Right forelimb (tissue), 1 donor: ENCODE data around the gene CDCP2.

ENCODE experiments used
- DNase-seq: peaks from one replicate; pipeline ENCODE4 v3.0.0-alpha.2; 2018

Gene CDCP2

DNA sequence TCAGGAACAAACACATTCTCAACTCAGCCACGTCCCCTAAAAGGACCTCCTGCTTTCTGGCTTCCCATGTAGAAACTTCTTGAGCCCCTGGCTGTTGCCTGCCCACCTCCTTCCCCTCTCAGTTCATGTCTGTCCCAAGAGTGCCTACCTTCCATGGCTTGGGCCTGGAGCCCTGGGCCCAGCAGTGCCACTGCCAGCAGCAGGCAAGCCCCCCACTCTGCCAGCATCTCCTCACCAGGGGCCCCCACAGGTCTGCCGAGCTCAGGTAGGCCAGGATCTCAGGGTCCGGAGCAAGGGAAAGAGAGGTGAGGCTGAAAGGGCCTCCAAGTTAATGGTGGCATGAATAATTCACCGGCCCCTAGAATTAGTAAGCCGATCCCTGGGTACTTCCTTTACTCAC, at the start of gene CDCP2:
CDCP2 (minus strand) TSS at position 305 of the 400 bp plus-strand sequence; CDS start at position 227, 78 bp downstream.
- DNase-seq: no peak

DNA sequence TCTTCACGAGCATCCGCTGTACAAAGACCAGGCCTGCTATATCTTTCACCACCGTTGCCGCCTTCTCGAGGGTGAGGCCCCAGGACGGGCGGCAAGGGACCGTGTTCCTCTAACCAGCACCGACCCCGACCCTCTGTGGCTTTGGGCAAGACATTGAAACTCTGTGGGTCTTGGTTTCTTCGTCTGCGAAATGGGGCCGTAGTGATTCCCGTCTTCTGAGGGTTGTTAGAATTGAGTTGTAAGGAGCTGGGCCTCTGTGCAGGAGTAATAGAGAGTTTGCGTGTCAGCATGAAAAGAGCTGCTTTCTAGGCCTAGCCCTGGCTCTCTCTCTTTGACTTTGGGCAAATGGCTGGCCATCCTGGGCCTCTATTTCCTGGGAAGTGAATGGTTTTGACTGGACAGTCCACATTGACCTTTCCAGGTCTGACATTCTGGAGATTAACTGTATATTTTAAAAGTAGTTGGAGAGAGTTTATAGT, 47.8 kb upstream of the CDCP2 start:
- DNase-seq: no peak

DNA sequence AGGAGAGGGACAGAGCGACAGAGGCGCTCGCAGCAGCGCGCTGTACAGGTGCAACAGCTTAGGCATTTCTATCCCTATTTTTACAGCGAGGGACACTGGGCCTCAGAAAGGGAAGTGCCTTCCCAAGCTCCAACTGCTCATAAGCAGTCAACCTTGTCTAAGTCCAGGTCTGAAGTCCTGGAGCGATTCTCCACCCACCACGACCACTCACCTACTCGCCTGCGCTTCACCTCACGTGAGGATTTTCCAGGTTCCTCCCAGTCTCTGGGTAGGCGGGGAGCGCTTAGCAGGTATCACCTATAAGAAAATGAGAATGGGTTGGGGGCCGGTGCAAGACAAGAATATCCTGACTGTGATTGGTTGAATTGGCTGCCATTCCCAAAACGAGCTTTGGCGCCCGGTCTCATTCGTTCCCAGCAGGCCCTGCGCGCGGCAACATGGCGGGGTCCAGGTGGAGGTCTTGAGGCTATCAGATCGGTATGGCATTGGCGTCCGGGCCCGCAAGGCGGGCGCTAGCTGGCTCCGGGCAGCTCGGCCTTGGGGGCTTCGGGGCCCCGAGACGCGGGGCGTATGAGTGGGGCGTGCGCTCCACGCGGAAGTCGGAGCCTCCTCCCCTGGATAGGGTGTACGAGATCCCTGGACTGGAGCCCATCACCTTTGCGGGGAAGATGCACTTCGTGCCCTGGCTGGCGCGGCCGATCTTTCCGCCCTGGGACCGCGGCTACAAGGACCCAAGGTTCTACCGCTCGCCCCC, 47.1 kb upstream of the CDCP2 start, which contains the start of the genes CYB5RL and MRPL37:
CYB5RL (minus strand) TSS at position 266 of the 754 bp plus-strand sequence. CDS start 4,414 bp downstream, outside the sequence.
MRPL37 (plus strand) TSS at position 403 of the 754 bp plus-strand sequence; CDS start at position 480, 77 bp downstream.
- DNase-seq: peak; percentile 94

DNA sequence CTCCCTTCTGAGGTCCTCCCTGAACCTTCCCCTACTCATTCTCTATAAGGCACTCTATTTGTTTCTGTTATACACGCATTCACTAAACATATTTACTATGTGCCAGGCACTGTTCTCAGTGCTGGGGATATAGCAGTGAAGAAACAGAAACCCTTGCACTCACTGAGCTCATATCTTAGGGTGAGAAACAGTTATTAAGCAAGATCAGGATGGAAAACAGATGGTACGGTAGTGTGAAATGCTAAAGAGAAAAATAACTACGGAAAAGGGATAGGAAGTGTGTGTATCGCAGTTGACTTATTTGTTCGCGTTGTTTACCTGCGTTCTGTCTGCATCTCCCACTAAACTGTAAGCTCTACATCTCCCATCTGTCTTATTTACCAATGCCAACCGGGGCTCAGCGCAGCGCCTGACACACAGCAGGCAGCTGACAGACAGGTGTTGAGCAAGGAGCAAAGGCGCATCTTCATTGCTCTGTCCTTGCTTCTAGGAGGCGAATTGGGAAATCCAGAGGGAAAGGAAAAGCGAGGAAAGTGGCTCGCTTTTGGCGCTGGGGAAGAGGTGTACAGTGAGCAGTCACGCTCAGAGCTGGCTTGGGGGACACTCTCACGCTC, 46.5 kb upstream of the CDCP2 start:
- no peak for DNase-seq

DNA sequence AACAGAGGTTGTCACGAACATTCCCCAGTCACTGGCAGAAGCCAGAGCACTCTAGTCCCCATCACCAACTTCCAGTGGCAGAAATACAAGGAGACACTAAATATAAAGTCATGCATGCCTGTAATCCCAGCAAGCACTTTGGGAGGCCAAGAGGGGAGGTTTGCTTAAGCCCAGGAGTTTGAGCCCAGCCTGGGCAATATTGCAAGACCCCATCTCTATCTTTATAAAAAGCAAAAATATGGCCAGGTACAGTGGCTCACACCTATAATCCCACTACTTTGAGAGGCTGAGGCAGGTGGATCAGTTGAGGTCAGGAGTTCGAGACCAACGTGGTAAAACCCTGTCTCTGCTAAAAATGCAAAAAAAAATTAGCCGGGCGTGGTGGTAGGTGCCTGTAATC, 40.7 kb upstream of the CDCP2 start:
- DNase-seq: no peak

DNA sequence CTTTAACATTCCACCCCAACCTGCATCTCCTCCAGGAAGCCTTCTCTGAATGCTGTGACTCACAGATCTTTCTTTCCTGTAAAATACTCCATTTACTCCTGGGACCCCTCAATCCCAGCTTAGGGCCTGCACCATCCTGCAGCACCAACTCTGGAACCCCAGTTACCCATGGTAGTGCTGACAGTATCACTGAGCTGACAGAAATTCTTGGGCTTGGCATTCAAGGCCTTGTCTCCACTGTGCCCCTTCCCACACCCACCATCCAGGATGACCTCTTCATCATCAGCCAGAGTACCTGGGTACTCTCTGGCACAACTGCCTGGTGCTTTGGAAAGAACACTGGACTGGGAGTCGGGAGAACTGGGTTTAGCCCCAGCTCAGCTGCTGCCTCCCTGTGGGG, 38.7 kb upstream of the CDCP2 start:
- DNase-seq: no peak

DNA sequence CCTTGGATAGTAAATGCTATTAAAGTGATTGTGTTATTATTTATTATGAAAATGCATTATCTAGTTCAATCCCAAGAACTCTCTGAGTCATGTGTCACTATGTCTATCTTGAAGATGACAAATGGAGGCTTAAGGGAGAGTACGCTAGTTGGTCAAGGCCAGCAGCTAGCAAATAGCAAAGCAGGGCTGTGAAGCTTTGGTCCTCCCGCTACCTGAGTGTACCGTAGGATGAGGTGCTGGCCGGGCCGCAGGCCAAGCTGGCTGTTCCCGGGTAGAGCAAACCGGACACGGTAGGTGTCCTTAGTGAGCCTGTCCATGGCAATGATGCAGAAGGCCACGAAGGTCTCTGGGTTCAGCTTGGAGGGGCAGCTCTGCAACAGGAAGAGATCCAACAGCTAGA, 37.7 kb upstream of the CDCP2 start:
- no peak for DNase-seq

DNA sequence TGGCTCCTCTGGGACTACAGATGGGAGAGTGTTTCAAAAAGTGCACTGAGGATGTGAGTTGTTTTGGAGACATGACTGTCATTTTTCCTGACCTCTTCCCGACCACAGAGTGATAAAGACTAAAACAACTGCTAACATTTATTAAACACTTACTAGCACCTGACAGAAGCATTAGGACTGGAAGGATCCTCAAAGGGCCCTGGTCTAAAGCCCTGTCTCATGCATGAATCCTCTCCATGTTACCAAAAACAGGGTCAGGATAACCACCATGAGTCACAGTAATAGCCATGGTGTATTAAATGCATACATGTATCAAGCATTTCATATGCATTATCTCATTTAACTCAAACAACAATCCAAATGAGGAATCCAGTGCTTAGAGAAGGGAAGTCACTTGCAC, 35.5 kb upstream of the CDCP2 start:
- no peak for DNase-seq

DNA sequence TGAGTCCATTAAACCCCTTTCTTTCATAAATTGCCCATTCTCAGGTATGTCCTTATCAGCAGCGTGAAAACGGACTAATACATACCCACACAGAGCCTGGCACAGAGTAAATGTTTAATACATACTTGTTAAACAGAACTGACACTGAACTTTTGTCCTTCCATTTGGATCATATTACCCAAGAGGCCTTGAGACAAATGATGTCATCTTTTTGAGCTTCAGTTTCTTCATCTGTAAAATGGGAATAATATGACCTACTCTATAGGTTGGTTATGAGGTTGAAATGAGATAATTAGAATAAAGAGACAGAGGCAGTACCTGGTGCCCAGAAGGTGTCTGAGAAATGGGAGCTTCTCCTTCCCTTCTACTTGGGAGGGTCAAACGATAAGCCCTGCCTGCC, 33.3 kb upstream of the CDCP2 start:
- DNase-seq: no peak

DNA sequence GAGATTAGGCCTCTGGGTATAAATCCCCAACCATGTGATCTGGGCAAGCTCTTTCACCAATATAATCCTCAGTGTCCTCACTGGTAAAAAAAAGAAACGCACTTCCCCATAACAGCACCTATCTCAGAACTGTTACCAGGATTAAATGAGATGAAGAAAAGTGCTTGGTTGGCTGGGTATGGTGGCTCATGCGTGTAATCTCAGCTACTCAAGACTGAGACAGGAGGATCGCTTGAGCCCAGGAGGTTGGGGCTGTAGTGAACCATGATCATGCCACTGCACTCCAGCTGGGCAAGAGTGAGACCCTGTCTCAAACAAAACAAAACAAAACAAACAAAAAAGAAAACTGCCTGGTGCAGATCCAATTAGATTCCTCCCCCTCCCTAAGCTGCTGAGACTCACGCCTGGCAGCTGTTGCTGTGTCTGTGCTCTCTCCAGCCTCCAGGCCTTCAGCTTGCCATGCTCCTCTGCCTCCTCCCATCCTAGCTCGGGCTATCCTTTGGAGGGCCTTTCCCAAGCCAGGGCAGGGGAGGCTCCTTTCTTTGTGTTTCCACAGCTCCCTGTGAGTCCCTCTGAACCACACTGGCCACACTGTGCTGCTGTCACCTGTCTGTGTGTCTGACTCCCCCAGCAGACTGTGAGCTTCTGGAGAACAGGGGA, 28.0 kb upstream of the CDCP2 start:
- DNase-seq: no peak

DNA sequence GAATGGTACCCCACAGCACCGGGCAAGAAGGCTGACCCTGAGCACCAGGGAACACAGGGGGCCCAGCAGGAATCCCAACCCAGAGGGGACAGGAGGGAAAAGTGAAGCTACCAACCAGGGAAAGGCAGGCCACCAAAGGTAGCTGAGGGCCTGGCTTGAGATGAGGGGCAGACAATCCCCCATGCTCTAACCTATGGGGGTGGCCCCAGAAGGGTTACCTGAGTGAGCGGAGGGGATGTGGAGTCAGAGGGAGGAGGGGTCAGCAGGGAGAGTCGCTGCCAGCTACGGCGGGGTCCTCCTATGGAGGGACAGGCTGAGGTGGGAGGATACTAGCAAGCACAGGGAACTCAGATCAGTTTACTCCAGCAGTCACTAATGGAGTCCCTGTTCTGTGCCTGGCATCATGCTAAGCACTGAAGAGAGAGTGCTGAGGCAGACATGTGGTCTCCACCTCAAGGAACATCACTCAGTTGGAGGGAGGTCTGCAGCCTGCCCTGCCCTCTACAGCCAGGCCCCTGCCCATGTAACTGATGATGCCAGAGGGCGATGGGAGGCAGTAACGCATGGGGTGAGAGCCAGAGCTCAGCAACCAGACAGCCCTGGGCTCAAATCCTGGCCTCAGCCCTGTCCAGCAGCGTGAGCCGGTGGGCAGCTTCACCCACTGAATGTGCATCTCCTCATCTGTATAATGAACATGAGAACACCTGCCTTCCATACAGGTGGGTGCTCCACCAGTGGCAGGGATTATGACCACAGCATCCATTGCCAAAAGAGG, 25.7 kb upstream of the CDCP2 start:
- no peak for DNase-seq

DNA sequence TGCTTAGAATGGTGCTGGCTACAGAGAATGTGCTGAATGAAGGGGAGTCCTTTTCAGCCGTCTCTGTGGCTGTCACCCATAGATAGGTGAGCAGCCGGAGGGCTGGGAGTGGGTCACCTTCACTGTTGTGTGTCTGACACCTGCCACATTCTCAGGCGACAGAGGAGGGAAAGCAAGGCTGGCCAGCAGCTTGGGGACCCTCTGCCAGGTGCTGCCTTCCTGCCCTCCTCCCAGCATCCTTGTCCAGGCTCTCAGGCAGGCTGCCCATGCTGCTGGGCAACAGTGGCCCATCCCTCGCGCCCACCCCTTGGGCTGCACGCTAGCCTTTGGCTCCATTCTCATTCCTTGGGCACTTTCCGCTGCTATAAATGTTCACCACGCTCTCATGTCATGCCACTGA, 24.9 kb upstream of the CDCP2 start:
- no peak for DNase-seq

DNA sequence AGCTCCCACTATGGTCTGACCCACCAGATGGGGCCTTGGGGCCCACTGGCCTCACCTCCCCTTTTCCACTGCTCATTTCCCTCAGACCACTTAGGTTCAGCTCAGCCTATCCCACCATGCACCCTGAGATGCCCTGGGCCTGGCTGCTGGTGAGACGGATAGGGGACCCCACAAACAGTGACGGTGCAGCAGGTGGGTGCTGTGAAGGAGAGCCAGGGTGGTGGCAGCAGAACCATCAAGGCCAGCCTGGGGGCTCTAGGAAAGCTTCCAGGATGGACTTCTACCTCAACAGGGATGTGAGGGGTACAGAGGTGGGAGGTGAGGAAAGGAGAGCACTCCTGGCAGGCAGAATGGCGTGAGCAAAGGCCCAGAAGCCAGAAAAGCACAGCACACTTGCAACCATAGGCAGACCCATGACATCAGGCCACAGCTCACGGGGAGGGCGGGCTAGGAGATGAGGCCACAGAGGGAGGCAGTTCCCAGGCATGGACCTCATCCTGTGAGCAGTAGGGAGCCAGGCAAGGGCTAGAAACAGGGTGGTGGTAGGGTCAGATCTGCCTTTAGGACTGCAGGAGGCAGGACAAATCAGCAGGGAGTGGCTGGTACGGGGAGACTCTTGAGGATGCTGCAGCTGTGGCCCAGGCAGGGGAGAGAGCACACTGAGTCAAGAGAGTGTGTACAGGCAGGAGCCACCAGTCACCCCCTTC, 24.0 kb upstream of the CDCP2 start:
- no peak for DNase-seq

DNA sequence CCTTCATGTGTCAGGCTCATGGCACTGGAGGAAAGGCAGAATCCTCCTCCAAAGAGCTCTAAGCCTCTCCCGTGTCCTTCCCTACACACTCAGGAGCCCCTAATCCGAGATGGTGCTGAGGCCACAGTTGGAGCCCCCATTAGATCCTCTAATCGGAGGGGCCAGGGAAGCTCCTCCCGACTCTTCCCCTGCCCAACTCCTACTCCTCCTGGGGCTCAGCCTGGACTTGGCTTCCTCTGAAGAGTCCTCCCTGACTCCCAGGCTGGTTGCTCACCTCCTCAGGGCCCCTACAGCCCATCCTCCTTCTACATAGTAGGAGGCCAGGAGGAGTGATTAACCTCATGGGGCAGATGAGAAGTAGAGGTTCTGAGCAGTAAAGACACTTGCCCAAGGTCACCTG, 21.3 kb upstream of the CDCP2 start:
- no peak for DNase-seq

DNA sequence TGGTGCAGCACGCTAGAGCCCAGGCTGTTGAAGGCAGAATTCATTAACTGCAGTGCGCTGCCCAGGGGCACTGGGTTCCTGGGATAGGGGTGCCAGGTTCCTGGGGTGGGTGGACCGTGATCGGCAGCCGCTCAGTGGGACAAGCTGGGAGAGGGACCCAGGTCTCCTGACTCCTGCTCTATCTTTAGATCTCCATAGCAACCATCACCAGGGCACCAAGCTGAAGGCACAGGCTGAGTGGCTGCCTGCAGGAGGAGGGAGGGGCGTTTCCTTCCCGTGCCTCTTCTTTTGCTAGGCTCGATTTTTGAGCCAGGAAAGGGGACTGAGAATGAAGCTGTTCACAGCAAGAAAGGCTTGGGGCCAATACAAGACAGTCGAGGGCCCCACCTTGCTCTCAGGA, 20.9 kb upstream of the CDCP2 start:
- DNase-seq: no peak

DNA sequence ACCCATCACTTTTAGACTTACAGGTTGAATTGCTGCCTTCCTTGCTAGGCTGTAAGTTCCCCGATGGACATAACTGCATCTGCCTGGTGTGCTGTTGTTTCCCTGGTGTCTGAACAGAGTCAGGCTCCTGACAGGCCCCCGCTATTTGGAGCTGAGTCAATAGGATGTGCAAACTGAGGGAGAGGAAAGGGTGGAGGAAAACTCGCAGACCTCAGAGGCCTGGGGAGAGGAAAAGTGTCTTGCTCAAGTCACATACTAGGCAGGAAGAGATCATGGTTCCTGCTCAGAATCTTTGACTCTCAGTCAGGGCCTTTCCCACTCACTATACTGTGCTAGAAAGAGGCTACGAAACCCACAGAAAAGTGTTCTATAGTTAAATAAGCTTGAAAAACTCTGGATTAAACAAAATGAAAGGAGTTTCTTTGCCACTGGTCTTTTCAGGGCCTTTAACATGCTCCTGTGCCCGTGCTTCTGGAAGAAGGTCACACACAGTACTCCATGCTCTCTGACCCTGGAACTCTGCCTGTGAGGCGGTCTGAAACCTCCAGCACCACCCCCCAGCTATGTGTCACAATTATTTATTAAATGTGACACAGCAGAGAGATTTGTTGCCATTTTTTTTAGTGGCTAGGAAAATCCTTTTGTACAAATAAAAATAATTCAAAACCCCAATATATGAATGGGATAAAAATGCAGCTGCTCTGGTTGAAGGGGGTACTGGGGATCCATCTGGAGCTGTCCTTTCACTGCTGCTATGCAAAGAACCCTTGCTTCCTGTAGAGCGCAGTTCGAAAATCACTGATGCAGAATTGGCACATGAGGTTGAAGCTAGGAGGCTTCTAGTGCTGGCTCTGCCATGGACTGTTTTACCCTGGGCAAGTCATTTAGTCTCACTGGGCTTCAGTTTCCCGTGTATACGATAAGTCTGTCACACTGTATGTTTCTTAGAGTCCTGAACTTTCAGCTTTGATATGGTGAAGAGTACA, 20.1 kb upstream of the CDCP2 start:
- no peak for DNase-seq

DNA sequence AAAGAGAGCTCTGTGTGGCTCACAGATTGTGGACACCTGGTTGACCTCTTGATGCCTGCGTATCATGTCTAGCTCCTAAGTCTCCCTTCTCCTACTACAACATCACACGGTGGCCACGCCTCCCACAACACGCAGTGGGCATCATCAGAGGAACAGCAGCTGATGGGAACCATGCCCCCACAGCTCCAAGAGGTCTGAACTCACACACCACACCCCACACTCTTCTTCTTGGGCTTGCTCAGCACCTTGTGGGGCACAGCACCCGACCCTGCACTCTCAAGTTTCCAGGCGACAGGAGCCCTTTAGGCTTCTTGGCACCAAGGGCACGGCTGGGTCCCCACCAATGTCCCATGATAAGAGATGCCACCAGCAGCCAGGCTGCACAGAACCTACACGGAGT, 18.8 kb upstream of the CDCP2 start:
- no peak for DNase-seq

DNA sequence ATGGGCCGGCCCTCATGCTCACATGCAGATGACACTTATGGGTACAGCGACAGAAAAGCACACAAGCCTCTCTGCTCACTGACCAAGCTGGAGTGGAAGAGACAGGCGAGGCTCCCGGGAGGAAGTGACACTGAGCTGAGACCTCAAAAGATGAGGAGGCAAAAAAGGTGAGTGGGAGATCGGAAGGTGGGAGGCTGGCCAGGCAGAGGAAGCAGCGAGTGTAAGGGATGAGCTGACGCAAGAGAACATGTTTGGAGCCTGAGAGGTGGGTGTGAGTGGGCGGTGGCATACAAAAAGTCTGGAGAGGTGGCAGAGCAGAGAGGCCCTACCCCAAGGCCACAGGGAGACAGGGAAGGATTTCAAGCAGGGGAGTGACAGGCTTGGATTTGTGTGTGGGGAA, 18.2 kb upstream of the CDCP2 start:
- DNase-seq: no peak

DNA sequence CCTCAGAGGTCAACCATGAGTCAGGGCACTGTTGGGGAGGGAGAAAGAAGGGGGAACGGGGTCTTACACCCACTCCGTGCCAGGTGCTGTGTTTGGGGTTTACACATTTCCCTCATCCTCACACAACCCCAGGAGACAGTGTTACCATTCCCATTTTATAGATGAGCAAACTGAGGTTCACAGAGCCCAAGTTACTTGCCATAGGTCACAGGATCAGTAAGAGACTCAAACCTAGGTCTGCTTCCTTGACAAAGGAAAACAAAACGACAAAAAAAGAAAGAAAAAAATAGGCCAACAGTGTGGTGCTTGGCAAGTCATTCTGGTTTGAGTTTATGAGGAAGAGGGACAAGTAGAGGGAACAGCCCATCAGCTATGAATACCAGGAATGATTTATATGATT, 16.3 kb upstream of the CDCP2 start:
- DNase-seq: no peak

DNA sequence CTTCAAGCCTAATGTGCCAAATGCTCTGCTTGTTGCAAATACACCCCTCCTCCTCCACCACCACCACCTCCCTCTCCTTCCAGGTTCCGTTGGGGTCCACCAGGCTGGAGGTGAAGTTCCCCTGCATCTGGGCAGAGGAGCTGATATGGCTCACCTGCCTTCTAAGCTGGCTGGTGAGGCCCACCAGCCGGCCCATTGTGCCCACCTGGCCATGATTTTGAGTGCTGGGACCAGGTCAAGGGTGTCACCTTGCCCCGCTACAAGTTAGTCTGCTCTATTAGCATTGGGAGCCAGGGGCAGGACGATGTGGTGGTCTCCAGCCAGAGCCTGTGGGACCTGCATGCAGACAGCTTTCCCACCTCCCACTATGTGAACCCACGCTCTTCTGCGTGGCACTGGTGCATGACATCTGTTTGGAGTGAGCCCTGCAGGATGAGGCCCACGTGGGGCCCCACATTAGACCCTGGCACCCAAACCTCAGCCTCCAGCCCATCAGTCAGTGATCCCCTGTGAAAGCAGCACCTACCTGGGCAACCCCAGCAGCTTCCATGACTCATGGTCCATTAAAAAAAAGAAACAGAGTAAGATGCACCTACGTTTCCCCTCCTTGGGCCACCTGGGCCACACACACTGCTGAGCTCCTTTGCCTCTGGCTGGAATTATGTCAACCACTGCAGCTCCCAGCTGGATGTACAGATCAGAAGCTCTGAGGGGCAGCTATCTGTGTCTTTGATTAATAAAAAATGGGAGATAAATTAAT, 15.6 kb upstream of the CDCP2 start:
- DNase-seq: no peak
